ENCODE data around the gene RFNG. TPM values are rescaled to one million over a fixed set of nuclear protein-coding genes. Genes with fewer than 3 reads are reported as not detected.

The RFNG gene
- total and polyA plus RNA-seq, 8 donors: 18.2 to 59.1 (median 29.6) TPM

DNA sequence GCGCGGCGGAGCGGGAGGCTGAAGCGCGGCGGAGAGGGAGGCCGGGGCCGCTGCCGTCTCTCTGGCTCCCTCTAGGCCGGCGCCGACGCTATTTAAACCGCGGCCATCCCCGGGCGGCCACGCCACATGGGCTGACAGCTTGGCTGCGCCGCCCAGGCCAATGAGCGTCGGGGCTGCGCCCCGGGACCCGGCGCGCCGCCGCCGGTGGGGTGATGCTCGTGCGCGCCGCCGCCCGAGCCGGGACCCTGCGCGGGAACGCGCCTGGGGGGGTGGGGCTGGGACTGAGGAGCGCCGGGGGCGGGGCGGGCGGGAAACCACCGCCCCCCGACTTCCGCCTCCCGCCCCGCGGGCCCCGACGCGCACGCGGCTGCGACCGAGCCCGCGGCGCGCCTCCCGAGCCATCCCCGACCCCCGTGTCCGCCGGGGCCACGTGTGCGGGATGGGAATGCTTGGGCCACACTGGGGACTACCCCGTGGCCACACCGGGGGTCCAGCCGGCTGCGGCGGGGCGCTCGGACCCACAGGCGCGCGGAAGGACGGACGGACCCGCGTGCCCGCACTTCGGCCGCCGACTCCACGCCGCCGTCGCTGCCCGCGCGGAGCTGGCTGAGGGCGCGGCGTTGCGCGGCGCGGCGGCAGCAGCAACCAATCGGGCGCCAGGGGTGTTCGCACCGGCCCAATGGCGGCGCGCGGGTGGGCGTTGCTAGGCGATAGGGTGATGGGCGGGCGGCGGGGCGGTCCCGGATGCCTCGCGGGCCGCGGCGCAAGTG is 46.7 kb upstream of the RFNG start, which contains the start of gene FASN:
FASN (minus strand) TSS at position 68 of the 770 bp plus-strand sequence. CDS start 1,791 bp downstream, outside the sequence.
- Histone ChIP-seq H3K27me3 (no peaks in the 10 kb centered on the region), H3K4me1 (peaks cover 9 to 23% (median 10%) of the 10 kb centered on the region in 3 donors), H3K9me3 (no peaks in the 10 kb centered on the region), H3K27ac (peak within 1 kb of the TSS; percentile 86 to 94 (median 90)), H3K36me3 (peaks cover 1 to 6% (median 2%) of the 10 kb centered on the region in 3 donors), H3K4me3 (peak within 1 kb of the TSS; percentile 81 to 84 (median 82))
- no peak for FAIRE-seq
- TF ChIP-seq, protein P1, sequence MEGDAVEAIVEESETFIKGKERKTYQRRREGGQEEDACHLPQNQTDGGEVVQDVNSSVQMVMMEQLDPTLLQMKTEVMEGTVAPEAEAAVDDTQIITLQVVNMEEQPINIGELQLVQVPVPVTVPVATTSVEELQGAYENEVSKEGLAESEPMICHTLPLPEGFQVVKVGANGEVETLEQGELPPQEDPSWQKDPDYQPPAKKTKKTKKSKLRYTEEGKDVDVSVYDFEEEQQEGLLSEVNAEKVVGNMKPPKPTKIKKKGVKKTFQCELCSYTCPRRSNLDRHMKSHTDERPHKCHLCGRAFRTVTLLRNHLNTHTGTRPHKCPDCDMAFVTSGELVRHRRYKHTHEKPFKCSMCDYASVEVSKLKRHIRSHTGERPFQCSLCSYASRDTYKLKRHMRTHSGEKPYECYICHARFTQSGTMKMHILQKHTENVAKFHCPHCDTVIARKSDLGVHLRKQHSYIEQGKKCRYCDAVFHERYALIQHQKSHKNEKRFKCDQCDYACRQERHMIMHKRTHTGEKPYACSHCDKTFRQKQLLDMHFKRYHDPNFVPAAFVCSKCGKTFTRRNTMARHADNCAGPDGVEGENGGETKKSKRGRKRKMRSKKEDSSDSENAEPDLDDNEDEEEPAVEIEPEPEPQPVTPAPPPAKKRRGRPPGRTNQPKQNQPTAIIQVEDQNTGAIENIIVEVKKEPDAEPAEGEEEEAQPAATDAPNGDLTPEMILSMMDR (IDR thresholded peaks at IDR 0.05): peak in 2 of 4 donors; percentile 13 to 16
- peak; percentile 92 to 97 (median 95) for DNase-seq
- peak; percentile 83 to 86 (median 84) for ATAC-seq
- intact Hi-C loops (cut with DNase I): no loop called here
- 0 to 1% methylated on average over 58 to 120 of the region's 124 CpGs for WGBS, 2 donors

GRCh38 chr17:82097919-82098168 is 46.2 kb upstream of the RFNG start:
- Histone ChIP-seq H3K9me3 (no peaks in the 10 kb centered on the region), H3K27me3 (no peaks in the 10 kb centered on the region), H3K4me1 (peaks cover 9 to 23% (median 10%) of the 10 kb centered on the region in 3 donors), H3K36me3 (peaks cover 5 to 11% (median 7%) of the 10 kb centered on the region in 3 donors), H3K27ac (peak overlapping the region; percentile 86 to 94 (median 90)), H3K4me3 (peak overlapping the region; percentile 81 to 84 (median 82))
- no peak for ATAC-seq
- TF ChIP-seq, protein P1 (IDR thresholded peaks at IDR 0.05): no peak
- intact Hi-C loops (cut with DNase I): no loop called here
- peak in 1 of 6 donors; percentile 80 for DNase-seq
- 0 to 1% methylated on average over 16 to 36 of the region's 36 CpGs for WGBS, 2 donors
- no peak for FAIRE-seq

GRCh38 chr17:82097184-82097918 is 45.7 kb upstream of the RFNG start:
- DNase-seq (peak in 5 of 6 donors; percentile 42 to 87 (median 69)), FAIRE-seq (no peak), ATAC-seq (peak in 3 of 4 donors; percentile 7 to 32 (median 9))
- intact Hi-C loops (cut with DNase I): no loop called here
- TF ChIP-seq, protein P1 (IDR thresholded peaks at IDR 0.05): no peak
- Histone ChIP-seq H3K36me3 (peaks cover 5 to 15% (median 10%) of the 10 kb centered on the region in 3 donors), H3K9me3 (no peaks in the 10 kb centered on the region), H3K27me3 (no peaks in the 10 kb centered on the region), H3K4me1 (peaks cover 9 to 23% (median 10%) of the 10 kb centered on the region in 3 donors), H3K27ac (peak overlapping the region; percentile 86 to 94 (median 90)), H3K4me3 (peak overlapping the region; percentile 81 to 84 (median 82))
- 1 to 2% methylated on average over 32 to 77 of the region's 77 CpGs for WGBS, 2 donors

DNA sequence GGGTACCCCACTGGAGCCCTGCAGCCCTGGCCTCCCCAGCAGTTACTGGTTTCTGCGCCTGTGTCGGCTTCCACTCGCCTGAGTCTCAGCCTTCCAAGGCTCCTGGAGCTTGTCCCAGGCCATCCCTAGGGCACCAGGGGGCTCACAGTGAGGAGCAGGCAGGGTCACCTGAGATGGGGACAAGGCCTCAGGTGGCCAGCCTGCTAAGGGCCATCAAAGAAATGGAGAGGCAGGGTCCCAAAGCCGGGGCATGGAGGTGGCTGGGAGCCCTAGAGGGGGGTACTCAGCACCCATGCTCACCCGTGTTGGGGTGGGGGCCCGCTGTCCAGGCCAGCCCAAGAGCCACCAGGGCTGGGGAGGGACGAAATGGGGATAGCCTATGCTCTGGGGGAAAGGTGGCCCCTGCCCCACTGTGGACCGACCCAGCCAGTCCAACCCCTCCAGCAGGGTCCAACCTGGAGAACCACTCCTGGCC is 45.1 kb upstream of the RFNG start:
- Histone ChIP-seq H3K4me3 (peak overlapping the region; percentile 81 to 84 (median 82)), H3K27ac (peak overlapping the region in 1 of 4 donors; percentile 94), H3K36me3 (peaks cover 5 to 21% (median 14%) of the 10 kb centered on the region in 3 donors), H3K4me1 (peaks cover 9 to 23% (median 10%) of the 10 kb centered on the region in 3 donors), H3K27me3 (no peaks in the 10 kb centered on the region), H3K9me3 (no peaks in the 10 kb centered on the region)
- TF ChIP-seq, protein P1 (IDR thresholded peaks at IDR 0.05): no peak
- ATAC-seq (no peak), FAIRE-seq (no peak), DNase-seq (peak in 3 of 6 donors; percentile 33 to 43 (median 36))
- WGBS, 2 donors: 61 to 64% methylated on average over 8 of the region's 8 CpGs
- intact Hi-C loops (cut with DNase I): no loop called here

Measured in pancreas (tissue), 10 donors.